ENCODE data around the gene TAC3.

The TAC3 gene

GRCh38 chr12:57001448-57001906 is 14.9 kb downstream of the TAC3 start:
- DNase-seq (ENCODE audit: low spot score), result peak; percentile 75
- TF ChIP-seq, protein P1, sequence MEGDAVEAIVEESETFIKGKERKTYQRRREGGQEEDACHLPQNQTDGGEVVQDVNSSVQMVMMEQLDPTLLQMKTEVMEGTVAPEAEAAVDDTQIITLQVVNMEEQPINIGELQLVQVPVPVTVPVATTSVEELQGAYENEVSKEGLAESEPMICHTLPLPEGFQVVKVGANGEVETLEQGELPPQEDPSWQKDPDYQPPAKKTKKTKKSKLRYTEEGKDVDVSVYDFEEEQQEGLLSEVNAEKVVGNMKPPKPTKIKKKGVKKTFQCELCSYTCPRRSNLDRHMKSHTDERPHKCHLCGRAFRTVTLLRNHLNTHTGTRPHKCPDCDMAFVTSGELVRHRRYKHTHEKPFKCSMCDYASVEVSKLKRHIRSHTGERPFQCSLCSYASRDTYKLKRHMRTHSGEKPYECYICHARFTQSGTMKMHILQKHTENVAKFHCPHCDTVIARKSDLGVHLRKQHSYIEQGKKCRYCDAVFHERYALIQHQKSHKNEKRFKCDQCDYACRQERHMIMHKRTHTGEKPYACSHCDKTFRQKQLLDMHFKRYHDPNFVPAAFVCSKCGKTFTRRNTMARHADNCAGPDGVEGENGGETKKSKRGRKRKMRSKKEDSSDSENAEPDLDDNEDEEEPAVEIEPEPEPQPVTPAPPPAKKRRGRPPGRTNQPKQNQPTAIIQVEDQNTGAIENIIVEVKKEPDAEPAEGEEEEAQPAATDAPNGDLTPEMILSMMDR (IDR thresholded peaks at IDR 0.05; ENCODE audit: extremely low read depth, missing control alignments), result peak; percentile 83

- TF ChIP-seq, protein P1 (IDR thresholded peaks at IDR 0.05; ENCODE audit: extremely low read depth, missing control alignments), result no peak
- no peak for DNase-seq (ENCODE audit: low spot score)
These were observed 15.9 kb downstream of the TAC3 start for GRCh38 chr12:57000393-57000792.

DNA sequence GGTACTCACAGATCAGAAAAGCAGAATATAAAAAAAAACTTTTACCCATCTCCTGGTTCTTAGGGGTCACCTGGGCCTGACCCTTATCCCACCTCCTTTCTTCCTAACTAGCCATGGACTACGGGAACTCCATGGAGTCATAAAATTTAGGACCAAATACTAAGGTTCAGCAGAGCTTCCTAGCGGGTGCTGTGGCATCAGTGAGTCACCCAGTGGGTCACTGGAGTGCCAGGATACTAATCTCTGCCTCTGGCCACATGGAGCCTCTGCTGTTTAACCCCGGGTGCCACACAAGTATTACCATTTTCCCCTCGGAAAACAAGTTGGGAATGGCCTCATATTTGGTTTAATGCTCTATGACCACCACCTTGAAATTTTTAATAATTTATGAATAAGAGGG is 16.9 kb downstream of the TAC3 start:
- TF ChIP-seq, protein P1 (IDR thresholded peaks at IDR 0.05; ENCODE audit: extremely low read depth, missing control alignments), result no peak
- no peak for DNase-seq (ENCODE audit: low spot score)

DNA sequence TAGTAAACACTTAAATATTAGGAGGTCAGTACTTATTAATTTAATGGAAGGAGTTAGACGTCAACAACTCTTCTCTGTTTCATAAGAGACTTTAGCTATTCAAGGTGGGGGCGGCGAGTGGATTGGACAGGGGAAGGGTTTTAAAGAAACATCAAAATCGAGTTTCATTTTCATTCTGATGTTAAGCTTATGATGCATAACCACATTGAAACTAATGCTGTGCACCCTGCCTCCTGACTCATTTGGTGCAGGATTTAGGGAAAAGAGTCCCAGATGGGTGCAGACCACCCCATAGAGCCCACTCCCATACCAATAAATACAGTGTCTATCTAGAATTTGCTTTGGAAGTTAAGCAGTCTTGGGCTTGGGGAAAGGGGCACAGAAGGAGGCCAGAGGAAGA is 17.3 kb downstream of the TAC3 start:
- peak; percentile 85 for DNase-seq (ENCODE audit: low spot score)
- TF ChIP-seq, protein P1 (IDR thresholded peaks at IDR 0.05; ENCODE audit: extremely low read depth, missing control alignments), result no peak

DNA sequence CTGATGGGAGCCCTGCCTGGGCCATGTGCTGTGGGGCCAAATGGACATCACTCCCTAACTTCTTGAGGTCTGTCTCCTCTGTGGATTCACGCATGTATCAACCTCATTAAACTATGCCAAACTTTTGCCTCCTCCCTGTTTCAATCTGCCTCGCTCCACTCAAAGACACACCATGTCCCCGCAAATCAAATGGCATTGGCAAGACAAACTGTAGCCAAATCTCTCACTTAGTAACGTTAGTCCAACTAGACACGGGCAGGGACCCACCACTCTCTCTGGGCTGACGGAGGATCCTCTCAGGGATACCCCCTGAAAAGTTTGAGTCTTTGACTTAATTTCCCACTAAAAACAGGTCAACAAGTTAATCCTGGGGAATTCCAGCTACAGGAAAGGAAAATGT is 18.0 kb downstream of the TAC3 start:
- TF ChIP-seq, protein P1 (IDR thresholded peaks at IDR 0.05; ENCODE audit: extremely low read depth, missing control alignments), result no peak
- DNase-seq (ENCODE audit: low spot score), result no peak

GRCh38 chr12:56996793-56997545 is 19.4 kb downstream of the TAC3 start:
- TF ChIP-seq, protein P1 (IDR thresholded peaks at IDR 0.05; ENCODE audit: extremely low read depth, missing control alignments), result no peak
- DNase-seq (ENCODE audit: low spot score), result no peak

DNA sequence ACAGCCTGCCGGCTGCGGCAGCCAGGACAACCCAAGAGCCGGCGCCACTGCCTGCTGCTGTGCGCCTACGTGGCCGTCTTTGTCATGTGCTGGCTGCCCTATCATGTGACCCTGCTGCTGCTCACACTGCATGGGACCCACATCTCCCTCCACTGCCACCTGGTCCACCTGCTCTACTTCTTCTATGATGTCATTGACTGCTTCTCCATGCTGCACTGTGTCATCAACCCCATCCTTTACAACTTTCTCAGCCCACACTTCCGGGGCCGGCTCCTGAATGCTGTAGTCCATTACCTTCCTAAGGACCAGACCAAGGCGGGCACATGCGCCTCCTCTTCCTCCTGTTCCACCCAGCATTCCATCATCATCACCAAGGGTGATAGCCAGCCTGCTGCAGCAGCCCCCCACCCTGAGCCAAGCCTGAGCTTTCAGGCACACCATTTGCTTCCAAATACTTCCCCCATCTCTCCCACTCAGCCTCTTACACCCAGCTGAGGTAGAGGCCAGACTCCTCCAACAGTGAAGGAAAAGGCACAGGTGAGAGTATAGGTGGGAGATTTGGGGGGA is 20.3 kb downstream of the TAC3 start:
- TF ChIP-seq, protein P1 (IDR thresholded peaks at IDR 0.05; ENCODE audit: extremely low read depth, missing control alignments), result no peak
- no peak for DNase-seq (ENCODE audit: low spot score)

Data from GM20000 (cell line).